Measurements from ENCODE around the gene ROBO2.

The ROBO2 gene

DNA sequence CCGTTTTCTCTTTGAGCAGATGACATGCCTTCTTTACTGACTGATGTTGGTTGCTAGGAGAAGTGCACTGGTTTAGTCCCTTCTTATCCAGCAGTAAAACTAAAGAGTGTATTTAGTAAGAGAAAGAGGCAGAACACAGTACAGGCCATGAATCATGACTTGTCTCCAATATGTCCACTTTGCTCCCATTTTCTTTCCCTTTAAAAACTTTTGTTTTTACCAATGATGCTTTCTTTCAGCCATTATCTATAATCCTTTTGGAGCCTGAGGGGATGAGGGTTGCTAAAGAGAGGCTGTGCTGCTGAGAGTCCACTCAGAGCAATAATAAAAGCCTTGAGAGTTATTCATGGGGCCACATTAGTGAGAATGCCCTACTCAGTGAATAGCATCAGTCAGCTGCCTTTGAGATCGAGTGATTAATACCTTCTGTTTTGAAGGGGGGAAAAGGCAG lies 12.2 kb downstream of the ROBO2 start:
- no peak for DNase-seq (ENCODE audit: low read depth)
- TF ChIP-seq, protein P1, sequence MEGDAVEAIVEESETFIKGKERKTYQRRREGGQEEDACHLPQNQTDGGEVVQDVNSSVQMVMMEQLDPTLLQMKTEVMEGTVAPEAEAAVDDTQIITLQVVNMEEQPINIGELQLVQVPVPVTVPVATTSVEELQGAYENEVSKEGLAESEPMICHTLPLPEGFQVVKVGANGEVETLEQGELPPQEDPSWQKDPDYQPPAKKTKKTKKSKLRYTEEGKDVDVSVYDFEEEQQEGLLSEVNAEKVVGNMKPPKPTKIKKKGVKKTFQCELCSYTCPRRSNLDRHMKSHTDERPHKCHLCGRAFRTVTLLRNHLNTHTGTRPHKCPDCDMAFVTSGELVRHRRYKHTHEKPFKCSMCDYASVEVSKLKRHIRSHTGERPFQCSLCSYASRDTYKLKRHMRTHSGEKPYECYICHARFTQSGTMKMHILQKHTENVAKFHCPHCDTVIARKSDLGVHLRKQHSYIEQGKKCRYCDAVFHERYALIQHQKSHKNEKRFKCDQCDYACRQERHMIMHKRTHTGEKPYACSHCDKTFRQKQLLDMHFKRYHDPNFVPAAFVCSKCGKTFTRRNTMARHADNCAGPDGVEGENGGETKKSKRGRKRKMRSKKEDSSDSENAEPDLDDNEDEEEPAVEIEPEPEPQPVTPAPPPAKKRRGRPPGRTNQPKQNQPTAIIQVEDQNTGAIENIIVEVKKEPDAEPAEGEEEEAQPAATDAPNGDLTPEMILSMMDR (conservative IDR thresholded peaks at IDR 0.05; ENCODE audit: low read depth, low read length): no peak

DNA sequence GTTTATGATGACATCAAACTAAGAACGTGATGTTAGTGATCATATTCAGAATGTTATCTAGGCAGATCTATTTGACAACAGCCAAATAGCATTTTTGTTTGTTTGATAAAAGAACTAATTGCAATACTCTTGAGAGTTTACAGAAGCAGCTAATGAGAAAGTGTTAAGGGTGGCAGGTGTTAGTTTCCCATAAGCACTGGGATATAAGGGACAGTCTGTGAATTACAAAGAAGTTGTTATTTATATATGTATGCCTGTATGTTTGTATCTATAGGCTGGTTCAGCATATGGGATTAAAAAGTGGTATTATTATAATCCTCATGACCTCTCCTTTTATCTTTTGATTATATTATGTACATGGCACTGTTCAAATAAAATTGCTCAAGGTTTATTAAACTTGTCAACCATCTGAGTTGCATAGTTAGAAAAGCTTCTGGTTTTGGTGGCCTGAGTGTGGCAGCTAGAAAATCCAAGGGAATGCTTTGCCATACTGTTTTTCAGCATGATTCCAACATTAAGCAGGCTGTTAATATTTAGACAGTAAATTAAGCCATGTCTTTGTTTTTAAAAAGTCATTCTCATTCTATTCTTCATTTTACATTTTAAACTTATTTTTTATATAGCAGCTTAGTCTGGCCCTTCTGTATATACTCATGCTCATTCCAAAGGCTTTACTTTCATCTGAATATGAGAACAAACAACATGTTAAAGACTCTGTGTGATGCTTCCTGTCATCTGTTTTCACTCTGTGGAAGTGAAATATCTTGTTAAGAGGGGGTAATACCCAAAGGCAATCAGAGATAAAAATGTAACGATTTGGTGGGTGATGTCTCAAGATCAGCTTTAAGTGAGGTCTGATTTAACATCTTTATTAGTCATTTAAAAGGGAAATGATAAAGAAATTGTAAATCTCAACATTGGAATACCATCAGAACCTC lies 13.1 kb downstream of the ROBO2 start:
- DNase-seq (ENCODE audit: low read depth): no peak
- TF ChIP-seq, protein P1 (conservative IDR thresholded peaks at IDR 0.05; ENCODE audit: low read depth, low read length): no peak
- no peak overlapping the region for H3K4me3 ChIP-seq (ENCODE audit: low read length)

More for the DNA sequence above, 12.2 kb downstream of the ROBO2 start:
- H3K4me3 ChIP-seq (ENCODE audit: low read length): no peak overlapping the region

DNA sequence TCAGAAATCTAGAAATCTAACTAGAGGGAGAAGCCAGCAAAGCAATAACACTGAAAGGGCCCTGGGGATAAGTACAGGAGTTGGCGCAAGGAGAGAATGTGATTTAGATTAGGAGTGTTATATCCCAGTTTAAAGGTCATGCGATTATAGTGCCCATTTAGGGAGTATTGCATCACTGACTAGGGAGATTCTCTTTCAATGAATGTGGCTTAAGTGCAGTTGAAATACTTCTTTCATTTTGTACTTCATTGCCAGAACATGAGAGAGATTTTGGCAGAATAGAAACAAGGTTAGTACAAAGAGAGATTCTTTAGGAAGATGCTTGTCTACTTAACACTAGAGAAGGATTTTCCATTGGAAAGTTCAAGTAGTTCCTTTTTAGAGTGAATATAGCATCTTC lies 13.9 kb downstream of the ROBO2 start:
- TF ChIP-seq, protein P1 (conservative IDR thresholded peaks at IDR 0.05; ENCODE audit: low read depth, low read length): no peak
- DNase-seq (ENCODE audit: low read depth): no peak
- H3K4me3 ChIP-seq (ENCODE audit: low read length): no peak overlapping the region

DNA sequence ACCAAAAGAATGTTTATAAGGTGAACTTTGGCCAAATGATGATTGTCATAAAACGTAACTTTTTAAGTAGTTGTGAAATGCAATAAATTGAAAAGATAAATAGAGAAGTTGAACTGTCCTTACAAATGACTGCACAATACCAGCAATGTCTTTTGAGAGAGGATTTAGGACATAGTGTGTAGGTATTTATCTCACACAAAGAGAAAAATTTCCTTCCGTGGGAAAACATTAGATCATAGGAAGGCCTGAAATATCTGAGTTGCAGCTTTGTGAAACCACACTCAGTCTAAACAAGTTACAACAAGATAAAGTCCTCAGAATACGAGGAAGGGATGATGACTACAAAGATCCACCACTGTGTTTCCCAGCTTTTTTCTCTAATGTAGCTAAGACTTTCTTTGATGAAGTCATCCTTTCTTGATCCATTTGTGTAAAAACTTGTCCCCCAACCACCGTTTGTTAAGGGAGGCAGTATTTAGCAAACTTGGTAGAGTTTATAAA lies 16.0 kb downstream of the ROBO2 start:
- DNase-seq (ENCODE audit: low read depth): no peak

DNA sequence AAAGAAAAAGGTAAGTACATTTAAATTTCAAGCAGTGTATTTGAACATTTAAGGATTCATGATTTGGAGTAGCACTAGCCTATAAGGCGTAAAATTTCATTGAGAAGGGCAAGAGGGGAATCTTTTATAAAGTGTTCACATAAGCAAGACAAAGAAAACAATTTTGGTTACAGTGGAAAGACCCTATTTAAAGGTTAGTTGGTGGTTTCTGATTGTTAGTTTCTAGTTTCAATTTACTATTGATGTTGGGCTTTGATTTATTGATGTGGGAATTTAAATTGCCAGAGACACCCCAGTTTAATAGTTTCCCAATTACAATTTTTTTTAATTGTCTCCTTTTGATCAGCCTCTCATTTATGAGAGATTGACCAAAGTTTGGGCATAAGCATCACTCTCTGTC lies 19.5 kb downstream of the ROBO2 start:
- no peak overlapping the region for H3K4me3 ChIP-seq (ENCODE audit: low read length)
- TF ChIP-seq, protein P1 (conservative IDR thresholded peaks at IDR 0.05; ENCODE audit: low read depth, low read length): no peak
- DNase-seq (ENCODE audit: low read depth): no peak

More for the DNA sequence above, 16.0 kb downstream of the ROBO2 start:
- TF ChIP-seq, protein P1 (conservative IDR thresholded peaks at IDR 0.05; ENCODE audit: low read depth, low read length): no peak
- no peak overlapping the region for H3K4me3 ChIP-seq (ENCODE audit: low read length)

DNA sequence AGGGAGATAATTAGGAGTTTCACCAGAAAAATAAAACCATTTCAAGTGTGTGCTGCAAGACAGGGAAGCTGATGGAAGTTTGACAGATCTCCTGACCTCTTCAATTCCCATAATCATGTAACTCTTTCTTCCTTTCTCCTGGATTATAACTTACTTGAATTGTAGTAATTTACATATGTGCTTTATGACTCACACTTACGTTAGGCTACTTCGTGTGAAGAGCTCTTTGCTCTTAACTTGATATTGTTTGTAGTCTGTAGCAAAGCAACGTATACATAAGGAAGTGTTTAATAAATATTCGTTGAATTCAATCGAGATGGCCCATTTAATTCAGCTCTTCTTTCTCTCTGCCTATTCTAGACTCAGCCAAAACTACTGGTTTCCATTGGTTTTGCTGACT lies 23.5 kb downstream of the ROBO2 start:
- no peak for DNase-seq (ENCODE audit: low read depth)
- no peak overlapping the region for H3K4me3 ChIP-seq (ENCODE audit: low read length)
- TF ChIP-seq, protein P1 (conservative IDR thresholded peaks at IDR 0.05; ENCODE audit: low read depth, low read length): no peak

DNA sequence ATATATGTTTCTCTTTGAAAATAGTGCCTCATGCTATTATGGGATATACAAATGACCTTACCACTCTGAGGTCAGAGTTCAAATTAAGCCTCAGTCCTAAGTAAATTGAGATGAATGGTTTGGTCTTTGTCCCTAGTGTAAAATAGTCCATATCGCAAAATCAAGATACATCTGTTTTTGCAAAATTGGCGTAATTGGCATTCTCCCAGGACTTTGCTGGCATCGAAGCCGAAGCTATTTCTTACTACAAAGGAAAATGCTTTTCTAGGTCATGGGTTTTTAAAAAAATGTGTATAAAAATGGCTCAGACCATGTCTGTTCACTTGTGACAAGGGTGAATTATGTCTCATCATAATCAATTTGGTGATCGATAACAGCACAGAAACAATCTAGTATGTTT lies 25.9 kb downstream of the ROBO2 start:
- no peak overlapping the region for H3K4me3 ChIP-seq (ENCODE audit: low read length)
- TF ChIP-seq, protein P1 (conservative IDR thresholded peaks at IDR 0.05; ENCODE audit: low read depth, low read length): no peak
- DNase-seq (ENCODE audit: low read depth): no peak
